Fibroblast of mammary gland (primary cell): ENCODE data around the gene PANK3.
"Not testable (repeated sequence)": the region's sequence is repeated elsewhere in the genome, so short reads cannot be mapped to it uniquely, and the experiment has no call there.

ENCODE experiments used
- DNase-seq: peaks from one replicate; pipeline ENCODE4 v3.0.0-alpha.2; 2010; ENCODE audit warnings: low read depth
- H3K4me3 ChIP-seq: 2 replicates; pipeline ENCODE4 v1.5.1; 2011; ENCODE audit warnings: low read depth, mild to moderate bottlenecking, low read length, moderate library complexity; ENCODE audit not compliant: control insufficient read depth
- TF ChIP-seq, protein P1 (sequence below): conservative IDR thresholded peaks from 2 replicates; pipeline ENCODE4 v1.5.1; 2011; ENCODE audit warnings: low read depth, low read length, inconsistent platforms; ENCODE audit not compliant: control insufficient read depth, insufficient read depth

Gene PANK3

DNA sequence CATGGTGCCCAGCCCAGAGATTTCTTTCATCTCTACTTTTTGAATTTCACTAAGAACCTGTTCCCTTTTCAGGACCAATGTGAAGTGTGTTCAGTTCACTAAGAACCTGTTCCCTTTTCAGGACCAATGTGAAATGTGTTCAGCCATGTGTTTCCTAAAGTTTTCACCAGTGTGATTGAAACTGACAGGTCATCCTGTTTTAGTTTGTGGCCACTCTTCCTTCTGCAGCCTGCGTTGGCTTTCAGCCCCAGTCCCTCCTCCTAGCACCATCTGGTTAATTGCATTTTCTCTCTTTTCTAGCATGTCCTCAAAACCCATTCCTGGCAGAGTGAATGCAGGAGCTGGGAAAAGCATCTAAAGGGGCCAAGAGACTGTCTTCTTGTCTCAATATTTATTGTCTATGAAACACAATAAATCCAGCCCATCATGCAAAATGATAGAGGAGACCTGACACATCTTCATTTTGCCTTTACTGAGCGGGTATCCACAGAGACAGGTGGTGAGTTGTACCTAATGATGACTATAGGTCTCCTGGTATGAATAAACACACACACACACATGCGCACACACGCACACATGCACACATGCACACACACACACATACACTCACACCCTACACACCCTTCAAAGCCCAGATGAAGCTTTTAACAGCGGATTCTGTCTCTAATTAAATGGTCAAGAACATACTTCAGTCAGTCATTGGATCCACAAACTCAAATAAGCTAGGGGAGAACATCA is 6.1 kb upstream of the PANK3 start:
- DNase-seq, result no peak
- TF ChIP-seq, protein P1, sequence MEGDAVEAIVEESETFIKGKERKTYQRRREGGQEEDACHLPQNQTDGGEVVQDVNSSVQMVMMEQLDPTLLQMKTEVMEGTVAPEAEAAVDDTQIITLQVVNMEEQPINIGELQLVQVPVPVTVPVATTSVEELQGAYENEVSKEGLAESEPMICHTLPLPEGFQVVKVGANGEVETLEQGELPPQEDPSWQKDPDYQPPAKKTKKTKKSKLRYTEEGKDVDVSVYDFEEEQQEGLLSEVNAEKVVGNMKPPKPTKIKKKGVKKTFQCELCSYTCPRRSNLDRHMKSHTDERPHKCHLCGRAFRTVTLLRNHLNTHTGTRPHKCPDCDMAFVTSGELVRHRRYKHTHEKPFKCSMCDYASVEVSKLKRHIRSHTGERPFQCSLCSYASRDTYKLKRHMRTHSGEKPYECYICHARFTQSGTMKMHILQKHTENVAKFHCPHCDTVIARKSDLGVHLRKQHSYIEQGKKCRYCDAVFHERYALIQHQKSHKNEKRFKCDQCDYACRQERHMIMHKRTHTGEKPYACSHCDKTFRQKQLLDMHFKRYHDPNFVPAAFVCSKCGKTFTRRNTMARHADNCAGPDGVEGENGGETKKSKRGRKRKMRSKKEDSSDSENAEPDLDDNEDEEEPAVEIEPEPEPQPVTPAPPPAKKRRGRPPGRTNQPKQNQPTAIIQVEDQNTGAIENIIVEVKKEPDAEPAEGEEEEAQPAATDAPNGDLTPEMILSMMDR, result no peak
- H3K4me3 ChIP-seq, result no peak overlapping the region

DNA sequence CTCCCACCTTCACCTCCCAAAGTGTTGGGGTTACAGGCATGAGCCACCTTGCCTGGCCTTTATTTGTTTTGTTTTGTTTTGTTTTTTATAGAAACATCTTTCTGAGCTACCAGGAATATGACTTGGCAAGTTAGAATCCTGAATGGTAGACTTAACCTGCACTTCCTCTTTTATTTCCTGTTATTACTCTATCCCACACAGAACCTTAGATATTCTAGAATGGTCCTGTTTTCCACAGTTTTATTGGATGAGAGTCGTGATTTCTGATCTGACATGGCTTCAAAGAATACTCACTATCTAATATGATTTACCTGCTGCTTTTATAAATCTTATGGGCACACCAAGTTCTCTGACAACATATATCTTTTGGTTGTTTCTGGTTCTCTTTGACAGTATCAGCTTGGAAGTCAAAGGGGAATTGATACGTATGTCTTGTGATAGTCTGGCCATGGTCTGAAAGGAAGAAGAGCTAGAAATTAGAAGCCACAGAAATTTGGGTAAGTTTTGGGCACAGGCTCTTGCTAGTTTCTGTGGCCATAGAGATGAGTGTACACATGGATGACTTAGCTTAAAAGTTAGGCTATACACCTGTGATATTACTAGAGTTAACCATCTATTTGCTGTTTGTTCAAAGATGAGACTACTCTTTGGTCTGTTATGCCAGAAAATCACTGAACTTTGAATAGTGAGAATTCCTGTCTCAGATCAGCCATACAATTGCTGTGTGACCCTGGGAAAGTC is 4.7 kb upstream of the PANK3 start:
- TF ChIP-seq, protein P1, result no peak
- H3K4me3 ChIP-seq, result no peak overlapping the region
- DNase-seq, result no peak

DNA sequence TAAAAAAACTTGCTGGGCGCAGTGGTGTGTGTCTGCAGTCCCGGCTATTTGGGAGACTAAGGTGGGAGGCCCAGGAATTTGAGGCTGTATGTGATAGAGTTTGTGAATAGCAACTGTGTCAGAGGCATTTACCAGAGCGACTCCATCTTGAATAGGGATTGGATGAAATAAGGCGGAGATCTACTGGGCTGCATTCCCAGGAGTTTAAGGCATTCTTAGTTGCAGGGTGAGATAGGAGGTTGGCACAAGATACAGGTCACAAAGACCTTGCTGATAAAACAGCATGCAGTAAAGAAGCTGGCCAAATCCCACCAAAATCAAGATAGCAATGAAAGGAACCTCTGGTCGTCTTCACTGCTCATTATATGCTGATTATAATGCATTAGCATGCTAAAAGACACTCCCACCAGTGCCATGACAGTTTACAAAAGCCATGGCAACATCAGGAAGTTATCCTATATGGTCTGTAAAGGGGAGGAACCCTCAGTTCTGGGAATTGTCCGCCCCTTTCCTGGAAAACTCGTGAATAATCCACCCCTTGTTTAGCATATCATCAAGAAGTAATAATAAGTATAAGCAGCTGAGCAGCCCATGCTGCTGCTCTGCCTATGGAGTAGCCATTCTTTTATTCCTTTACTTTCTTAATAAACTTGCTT is 1.8 kb upstream of the PANK3 start:
- not testable (repeated sequence) for DNase-seq, H3K4me3 ChIP-seq

DNA sequence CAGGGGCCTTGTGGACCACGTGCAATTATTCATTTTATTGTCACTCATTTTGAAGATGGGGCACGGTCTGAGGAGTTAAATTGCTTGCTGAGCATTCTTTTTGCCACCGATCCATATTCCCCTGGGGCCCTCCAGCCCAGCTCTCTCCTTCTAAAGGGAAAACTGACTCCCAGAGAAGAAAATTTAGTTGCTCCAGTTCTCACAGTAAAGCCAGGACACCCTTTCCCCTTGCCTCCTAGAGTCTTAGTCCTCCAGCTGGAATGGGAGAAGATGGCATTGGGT is 1.0 kb upstream of the PANK3 start:
- DNase-seq, result peak; percentile 10
- TF ChIP-seq, protein P1, result no peak
- peak overlapping the region; percentile 26 for H3K4me3 ChIP-seq

GRCh38 chr5:168579488-168580226 is 489 bp upstream of the PANK3 start:
- DNase-seq, result peak; percentile 99
- TF ChIP-seq, protein P1, result no peak
- H3K4me3 ChIP-seq, result peak overlapping the region; percentile 82

DNA sequence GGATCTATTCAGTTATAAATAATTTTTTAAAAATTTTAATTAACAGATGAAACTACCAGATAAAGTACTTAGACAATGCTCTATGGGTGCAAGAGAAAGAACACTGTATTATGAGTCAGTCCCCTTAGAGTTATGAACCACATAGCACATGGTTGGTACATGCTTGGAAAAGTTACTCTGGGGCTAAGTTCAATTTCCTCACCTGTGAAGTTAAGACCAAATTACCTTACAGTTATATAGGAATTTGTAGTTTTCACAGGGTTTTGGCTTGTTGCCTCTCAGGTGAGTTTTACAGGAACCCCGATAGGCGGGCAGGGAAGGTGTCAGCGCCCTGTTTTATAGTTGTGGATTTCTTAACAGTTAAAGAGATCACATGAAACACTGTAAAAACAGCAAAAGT is 1.2 kb downstream of the PANK3 start:
- TF ChIP-seq, protein P1, result no peak
- peak overlapping the region; percentile 82 for H3K4me3 ChIP-seq
- peak; percentile 56 for DNase-seq
